Islet precursor cell (in vitro differentiated cells): ENCODE data around the gene RASA1.
"Not testable (repeated sequence)": the region's sequence is repeated elsewhere in the genome, so short reads cannot be mapped to it uniquely, and the experiment has no call there.

Experiments used
- DNase-seq: peaks from one replicate; pipeline ENCODE4 v3.0.0-alpha.2; 2018

The RASA1 gene

DNA sequence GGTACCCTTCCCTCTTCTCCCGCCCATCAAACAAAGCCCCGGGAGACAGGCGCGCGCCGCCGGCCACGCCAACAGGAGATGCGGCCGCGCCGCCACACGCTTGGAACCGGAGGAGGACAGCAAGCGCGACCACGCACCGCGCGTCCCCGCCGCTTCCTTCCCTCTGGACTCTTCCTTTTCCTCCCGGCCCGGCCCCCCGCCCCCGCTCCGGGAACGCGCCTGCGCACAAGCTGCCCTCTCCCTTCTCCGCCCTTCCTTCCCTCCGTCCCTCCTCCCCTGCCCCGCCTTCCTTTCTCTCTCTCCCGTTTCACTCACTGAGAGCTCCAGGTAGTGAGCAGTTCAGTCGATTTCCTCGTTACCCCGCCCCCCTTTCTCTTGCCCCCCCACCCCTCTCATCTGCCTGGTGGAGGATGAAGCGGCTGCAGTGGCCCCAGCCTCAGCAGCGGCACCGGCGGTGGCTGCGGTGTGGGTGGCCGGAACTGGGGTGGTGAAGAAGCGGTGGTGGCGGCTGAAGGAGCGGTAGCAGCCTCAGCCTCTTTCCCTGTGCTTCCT lies at the start of gene RASA1:
Gene RASA1, plus strand, starts transcription at position 310 of the 552 bp plus-strand sequence. CDS start 569 bp downstream, outside the sequence.
- DNase-seq, result peak; percentile 98

DNA sequence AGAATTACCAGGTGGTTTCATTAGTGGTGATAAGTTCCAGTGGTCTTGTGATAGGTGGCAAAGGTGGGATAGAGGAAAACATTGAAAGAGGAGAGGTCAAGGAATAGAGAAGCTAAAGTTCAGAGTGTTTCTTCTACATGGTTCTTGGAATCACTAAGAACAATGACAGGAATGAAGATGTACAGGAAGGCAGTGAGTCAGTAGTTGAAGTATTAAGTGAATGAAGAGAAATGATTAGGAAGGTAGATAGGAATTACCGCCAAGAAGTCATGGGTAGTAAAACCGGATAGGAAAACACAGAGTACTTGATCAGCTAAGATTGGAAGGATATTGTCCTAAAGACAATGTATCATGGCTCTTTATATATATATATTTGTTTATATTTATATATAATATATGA lies 37.9 kb upstream of the RASA1 start:
- DNase-seq, result no peak

DNA sequence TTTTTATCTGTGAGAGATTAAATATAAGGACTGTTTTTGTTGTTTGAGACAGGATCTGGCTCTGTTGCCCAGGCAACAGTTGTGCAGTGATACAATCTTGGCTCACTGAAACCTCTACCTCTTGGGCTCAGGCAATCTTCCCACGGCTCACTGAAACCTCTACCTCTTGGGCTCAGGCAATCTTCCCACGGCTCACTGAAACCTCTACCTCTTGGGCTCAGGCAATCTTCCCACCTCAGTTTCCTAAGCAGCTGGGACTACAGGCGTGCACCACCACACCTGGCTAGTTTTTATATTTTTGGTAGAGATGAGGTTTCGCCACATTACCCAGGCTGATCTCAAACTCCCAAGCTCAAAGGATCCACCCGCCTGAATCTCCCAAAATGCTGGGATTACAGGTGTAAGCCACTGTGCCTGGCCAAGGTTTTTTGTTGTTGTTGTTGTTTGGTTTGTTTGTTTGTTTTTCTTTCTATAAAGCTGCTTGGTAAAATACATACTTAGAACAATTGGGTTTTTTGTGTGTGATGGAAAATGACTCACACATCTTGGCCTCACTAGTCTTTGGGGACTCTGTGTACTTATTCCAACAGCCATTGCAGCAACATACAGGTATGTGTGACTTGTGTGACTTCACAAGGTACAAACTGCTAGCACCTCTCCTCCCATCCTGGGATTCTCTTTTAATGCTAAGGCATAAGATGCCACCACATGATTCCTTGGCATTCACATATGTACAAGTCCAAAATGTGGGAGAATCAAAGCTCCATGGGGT lies 36.5 kb upstream of the RASA1 start:
- DNase-seq, result no peak

DNA sequence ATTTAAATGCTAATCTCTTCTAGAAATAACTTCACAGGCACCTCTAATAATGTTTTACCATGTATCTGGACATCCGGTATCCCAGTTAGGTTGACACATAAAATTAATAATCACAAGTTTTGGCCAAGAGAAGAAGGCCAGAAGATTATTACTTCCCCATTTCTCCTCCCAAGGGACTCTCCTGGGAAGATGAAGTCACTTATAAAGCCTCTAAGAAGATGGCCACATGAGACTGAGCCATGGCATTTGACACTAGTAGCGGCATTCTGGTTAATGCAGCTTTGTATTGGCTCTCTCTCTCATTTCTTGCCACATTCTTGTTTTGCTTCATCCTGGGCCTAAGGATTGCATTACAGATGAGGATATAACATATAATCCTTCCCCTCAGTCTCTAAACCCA lies 34.5 kb upstream of the RASA1 start:
- no peak for DNase-seq

DNA sequence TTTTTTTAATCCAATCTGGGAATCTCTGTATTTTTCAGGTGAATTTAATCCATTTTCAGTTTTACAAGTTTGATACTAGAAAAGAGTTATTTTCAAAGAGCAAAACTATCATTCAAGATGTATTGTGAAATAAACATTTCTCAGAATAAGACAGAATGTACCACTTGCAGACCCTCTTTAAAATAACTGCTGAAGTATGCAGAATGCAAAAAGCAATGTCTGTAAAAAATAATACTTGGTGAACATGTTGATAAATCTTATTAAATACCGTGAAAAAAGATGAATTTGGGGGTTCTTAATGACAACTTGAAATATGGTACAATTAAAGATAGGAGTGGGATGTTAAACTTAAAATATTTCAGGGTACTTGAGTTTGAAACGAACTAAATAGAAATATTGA lies 26.1 kb upstream of the RASA1 start:
- DNase-seq, result no peak

DNA sequence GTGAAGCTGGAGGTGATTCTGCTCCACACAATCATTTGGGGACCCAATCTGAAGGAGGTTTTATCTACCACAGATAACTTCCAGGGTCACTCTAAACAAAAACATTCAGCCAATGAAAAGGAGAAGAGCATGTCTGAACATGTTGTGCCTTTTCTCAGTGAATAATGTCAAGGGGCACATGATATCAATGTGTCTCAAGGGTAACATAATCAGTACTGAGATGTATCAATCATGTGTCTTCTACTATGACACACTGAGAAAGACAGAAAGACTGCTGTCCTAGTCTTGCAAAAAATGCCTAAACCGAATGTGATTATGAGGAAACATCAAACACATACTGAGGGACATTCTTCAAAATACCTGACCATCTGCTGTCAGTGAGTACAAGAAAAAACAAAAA lies 25.4 kb upstream of the RASA1 start:
- DNase-seq, result no peak

DNA sequence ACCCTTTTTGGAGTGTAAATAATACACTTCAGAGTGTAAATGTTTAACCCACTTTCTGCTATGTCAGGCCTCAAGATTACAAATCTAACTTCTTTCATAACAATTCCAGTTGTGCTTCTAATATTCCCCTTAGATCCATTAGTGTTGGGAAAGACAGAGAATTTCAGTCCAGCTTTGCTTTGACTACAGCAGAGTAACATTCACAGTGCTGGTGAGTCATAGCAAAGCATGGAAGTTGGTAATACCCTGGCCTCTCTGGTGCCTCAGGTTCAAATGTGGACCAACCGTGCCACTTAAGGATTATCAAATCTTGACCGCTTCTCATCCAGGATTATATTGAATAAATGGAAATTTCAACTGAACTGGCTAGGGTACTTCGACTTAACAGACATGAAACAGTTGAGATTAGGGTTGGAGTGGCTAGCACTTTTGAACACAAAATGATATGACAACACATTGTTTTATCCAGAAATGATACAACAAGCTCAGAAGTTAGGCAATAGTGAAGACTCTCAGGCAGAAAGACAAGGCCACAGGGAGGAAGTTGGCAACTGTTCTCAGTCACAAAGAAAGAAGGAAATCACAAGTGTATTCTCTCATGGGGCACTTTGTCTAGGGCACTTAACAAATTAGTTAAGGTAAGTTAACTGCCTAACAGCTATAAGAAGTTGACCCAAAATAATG lies 24.4 kb upstream of the RASA1 start:
- no peak for DNase-seq

DNA sequence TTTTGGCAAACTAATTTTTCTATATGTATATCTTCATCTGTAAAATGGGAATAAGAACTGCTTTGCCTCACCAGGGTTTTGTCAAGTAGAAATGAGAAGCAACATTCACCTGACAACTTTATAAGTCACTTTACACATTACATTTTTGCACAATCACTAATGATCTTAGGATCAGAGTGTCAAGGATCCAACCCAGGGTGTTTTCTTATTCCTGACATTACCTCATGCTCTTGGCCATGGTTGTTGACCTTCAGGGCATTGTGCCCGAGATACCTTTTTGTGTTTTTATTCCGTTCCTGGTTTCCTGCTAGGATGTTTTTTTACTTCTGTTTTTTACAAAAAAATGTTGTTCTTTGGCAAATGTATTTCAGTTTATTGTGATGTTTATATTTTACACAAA lies 22.2 kb upstream of the RASA1 start:
- DNase-seq, result no peak

DNA sequence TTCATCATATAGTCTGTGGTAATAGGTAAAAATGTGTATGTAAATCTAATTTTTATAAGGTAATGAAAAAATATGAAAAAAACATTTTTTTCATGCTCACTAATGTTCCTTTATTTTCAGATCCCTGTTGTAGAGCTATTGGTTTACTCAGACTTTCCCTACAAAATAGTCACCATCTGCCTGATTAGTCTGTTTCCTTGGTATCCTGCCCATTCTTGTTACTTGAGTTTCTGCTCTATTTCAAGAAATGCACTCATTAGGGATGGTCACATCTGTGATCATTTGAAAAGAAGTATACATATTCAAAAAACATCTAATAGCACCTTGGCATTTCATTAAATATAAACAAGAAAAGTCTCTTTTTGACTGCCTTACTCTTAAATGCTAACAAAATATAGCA lies 21.6 kb upstream of the RASA1 start:
- DNase-seq, result no peak

DNA sequence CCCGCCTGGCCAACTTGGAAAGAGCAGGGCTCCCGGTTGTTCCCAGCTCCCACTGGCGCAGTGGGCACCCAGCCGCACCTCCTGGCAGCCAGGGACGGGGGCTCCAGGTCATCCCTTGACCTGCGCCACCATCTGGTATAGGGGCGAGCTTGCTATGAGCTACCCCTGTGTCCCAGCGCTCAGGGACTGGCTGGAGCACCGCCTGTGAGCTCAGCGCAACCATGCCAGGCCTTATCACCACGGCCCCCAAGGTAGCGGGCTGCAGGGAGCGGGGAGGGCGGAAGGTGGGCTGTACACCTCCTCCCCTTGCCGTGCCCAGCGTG lies 15.4 kb upstream of the RASA1 start:
- DNase-seq, result no peak

DNA sequence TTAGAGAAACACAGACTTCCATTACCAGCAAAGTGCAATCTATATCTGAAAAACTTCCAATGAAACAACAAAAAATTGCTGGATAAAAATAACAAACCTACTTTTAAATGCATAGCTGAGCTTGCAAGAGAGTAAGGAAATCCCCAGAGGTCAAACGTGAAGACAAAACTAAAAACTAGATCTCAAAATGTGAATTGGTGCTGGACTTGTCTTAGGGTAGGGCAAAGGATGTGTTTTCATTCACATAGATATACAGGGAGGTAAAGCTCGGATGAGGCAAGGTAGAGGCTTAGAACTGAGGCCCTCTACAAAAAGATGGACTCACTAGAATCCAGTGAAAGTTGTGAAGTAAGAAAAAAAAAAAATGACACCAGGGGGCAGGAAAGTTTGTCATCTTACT lies 13.6 kb upstream of the RASA1 start:
- no peak for DNase-seq

DNA sequence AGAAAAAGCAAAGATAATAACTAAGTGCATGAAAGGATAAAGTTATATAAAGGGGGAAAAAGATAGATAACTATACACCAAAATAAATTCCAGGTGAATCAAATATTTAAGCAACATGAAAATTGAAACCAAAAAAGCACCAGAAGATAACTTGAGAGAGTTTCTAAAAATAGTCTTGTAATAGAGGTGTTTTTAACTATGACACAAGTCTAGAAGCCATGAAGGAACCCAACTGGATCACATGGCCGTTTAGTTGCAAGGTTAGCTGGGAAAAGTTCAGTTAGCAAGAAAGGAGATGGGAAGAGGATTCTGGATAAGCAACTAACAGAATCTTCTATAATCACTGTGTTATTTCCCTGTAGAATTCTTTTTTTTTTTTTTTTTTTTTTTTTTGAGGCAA lies 9.2 kb upstream of the RASA1 start:
- DNase-seq, result no peak

DNA sequence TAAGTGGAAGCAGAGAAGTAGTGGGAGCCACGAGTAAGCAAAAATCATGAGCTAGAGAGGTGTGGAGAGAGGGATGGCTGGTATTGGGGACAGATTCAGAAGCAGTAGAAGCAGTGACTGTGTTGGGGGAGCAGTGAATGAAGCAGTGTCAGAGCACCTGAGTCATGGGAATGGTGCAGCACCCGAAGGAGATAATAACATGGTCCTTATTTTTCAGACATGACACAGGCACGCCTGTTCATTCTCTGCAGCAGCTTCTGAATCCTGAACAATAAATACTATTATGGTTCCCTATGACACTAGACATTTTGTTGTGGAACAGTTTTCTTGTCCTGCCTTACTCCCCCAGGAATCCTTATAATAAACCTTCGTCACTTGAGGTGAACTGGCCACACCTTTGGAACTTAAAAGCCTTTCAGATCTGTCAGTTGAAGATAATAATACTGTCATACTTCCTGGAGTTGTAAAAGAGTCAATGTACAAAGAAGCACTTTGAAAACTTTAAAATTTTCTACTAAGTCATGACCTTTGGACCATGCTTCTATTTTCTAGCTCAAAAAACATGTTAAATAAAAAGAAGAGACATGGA lies 7.0 kb upstream of the RASA1 start:
- DNase-seq, result no peak

DNA sequence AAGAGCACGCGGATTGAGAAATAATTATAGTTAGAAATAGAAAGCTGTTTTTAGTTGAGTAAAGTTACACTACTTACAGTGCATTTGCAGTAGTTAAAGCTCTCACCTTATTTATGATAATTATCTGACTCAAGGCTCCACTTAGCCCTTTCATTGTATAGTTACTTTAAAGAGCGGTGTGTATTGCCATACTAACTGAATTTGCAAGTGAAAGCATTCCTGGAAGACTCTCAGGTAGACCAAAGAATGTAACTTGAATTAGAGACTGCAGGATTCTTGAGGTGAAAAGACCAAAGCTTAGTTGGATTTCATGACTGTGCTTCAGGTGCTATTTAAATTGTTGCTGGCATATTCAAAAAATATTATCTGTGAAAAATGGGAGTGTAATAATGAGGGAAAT lies 4.2 kb upstream of the RASA1 start:
- no peak for DNase-seq

DNA sequence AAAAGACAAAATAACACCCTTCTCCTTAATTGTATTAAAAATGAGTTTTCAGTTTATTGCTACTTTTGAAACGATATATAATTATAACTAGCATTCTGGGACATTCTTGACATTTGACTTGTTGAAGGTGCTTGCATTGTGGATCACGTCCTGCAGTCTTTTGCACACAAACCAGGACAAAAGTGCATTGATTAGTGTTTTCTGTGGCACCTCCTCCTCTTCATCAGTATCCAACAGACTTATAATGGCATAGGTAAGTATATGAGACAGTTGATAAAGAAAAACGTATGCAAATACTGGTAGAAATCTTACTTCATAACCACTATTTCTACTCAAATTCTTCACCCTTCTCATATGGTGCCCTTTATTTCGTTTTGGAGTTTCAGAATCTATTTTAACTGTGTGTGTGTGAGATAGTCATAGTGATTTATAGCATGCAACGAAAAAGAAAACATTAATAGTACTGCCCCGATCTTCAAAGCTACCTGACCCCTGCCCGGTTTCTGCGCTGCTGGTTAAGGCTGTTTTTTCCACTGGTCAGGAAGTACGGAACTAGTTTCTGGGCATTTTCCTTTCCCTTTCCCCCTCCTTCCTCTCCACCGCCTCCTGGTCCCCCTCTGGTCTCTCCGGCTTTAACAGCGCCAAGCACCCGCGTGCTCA lies 639 bp upstream of the RASA1 start:
- no peak for DNase-seq

DNA sequence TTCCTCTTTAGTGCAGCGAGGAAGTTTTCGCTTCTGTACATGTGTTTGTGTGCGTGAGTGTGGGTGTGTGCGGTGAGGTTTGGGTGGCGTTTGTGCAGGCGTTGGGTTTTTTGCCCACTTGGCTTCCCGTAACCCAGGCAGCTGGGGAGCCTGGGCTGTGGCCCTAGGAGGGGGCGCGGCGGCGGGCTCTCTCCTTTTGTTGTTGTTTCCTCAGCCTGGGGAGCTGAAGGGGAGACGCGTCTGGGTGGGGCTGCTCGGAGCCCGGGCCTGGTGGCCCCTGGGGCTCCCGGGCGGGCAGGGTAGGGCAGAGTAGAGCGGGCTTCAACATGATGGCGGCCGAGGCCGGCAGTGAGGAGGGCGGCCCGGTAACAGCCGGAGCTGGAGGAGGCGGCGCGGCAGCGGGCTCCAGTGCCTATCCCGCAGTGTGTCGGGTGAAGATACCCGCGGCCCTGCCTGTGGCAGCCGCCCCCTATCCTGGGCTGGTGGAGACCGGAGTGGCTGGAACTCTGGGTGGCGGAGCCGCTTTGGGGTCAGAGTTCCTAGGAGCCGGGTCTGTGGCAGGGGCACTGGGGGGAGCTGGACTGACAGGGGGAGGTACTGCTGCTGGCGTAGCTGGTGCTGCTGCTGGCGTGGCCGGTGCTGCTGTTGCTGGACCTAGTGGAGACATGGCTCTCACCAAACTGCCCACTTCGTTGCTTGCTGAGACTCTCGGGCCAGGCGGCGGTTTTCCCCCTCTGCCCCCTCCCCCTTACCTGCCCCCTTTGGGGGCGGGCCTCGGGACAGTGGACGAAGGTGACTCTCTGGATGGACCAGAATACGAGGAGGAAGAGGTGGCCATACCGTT lies 665 bp downstream of the RASA1 start:
- DNase-seq, result peak; percentile 90

DNA sequence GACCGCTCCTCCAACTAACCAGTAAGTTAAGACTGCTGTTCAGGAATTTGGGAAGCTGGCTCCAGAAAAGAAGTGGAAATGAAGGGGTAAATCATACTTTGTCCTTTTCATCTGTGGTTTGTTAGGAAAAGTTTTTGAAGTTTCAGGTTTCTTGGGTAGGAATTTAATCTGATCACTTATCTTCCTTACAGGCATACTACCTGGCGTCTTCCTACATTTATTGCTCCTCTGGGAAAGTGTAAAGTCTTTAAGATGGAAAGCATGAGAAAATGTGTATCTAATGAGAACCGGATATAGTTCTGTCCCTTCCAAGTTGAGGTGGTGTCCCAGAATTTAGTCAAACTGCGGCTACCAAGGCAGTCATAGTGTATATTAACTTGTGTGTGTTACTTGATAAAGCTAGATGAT lies 1.3 kb downstream of the RASA1 start:
- DNase-seq, result no peak

DNA sequence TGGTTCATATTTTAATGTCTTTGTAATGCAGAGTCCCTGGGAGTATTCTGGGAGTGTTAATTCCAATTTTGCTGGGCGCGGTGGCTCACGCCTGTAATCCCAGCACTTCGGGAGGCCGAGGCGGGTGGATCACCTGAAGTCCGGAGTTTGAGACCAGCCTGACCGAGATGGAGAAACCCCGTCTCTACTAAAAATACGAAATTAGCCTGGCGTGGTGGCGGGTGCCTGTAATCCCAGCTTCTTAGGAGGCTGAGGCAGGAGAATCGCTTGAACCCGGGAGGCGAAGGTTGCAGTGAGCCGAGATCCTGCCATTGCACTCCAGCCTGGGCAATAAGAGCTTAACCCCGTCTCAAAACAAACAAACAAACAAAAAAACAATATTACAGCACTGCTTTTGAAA lies 3.2 kb downstream of the RASA1 start:
- DNase-seq, result not testable (repeated sequence)

DNA sequence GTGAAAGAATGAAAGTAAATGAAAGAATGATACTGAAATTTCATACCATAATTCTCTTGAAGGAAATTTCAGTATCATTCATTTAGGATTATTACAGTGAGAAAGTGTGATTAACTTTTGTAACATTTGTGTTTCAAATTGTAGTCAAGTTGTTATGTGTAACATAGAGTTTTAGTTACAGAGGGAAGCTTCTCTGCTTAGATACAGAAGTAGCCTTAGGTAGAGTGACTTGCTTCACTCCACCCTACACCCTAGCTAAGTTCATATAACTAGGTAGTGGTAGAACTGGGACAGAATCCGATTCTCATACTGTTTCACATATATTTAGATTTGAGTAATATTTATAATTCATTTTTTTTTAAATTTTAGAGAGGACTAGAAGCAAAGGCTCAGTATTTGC lies 9.0 kb downstream of the RASA1 start:
- DNase-seq, result no peak

DNA sequence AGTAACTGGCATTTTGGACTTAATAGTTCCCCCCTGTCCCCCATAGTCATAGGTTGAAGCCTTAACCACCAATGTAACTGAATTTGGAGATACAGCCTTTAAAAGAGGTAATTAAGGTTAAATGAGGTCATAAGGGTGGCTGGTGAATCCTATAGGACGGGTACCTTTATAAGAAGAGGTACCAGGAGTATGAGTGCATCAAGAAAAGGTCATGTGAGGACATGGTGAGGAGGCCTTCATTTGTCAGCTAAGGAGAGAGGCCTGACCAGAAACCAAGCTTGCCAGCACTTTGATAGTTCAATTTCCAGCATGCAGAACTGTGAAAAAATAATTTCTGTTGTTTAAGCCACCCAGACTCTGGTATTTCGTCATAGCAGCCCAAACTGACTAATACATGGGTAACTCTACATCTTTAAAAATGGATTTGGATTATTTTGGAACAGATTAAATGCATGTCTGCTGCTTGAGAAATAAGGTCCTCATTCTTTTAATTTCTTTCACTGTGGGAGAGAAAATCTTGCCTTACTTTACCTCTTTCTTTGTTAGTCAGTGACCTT lies 9.7 kb downstream of the RASA1 start:
- no peak for DNase-seq

DNA sequence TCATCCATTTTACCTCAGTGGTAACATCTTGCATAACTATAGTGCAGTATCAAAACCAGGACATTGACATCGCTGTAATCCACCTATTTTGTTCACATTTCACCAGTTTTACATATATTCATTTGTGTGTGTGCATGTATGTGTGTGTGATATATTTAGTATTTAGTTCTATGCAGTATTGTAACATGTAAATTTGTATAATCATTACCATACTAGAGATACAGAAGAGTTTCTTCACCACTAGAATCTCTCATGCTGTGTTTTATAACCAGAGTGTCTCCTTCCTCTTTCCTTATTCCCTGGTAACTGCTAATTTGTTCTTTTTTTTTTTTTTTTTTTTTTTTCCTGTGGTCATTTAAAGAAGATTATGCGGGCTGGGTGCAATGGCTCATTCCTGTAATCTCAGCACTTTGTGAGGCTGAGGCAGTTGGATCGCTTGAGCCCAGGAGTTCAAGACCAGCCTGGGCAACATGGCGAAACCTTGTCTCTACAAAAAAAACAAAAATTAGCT lies 11.0 kb downstream of the RASA1 start:
- DNase-seq, result no peak

DNA sequence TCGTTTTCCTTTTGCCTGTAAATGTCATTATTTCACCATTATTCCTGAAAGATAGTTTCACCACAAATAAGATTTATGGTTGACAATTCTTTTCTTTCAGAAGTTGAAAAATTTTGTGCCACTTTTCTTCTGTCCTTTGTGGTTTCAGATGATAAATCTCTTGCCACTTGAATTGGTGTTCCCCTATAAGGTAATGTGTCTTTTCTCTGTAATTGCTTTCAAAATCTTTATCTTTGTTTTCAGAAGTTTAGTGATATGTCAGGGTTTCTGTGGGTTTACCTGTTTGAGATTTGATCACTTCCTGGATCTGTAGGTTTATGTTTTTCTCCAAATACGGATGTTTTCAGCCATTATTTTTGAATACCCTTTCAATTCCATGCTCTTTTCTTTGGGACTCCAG lies 14.6 kb downstream of the RASA1 start:
- DNase-seq, result no peak
